DMS114 treated with DMSO at 0.1 percent for 48 hours (cell line): ENCODE data around the gene ABCA1.
"Not testable (repeated sequence)": the region's sequence is repeated elsewhere in the genome, so short reads cannot be mapped to it uniquely, and the experiment has no call there.

ENCODE experiments used
- DNase-seq: peaks from one replicate; lab custom pipeline; 2025; ENCODE audit not compliant: unreplicated experiment; lab: John Stamatoyannopoulos, UW

Gene ABCA1, protein sequence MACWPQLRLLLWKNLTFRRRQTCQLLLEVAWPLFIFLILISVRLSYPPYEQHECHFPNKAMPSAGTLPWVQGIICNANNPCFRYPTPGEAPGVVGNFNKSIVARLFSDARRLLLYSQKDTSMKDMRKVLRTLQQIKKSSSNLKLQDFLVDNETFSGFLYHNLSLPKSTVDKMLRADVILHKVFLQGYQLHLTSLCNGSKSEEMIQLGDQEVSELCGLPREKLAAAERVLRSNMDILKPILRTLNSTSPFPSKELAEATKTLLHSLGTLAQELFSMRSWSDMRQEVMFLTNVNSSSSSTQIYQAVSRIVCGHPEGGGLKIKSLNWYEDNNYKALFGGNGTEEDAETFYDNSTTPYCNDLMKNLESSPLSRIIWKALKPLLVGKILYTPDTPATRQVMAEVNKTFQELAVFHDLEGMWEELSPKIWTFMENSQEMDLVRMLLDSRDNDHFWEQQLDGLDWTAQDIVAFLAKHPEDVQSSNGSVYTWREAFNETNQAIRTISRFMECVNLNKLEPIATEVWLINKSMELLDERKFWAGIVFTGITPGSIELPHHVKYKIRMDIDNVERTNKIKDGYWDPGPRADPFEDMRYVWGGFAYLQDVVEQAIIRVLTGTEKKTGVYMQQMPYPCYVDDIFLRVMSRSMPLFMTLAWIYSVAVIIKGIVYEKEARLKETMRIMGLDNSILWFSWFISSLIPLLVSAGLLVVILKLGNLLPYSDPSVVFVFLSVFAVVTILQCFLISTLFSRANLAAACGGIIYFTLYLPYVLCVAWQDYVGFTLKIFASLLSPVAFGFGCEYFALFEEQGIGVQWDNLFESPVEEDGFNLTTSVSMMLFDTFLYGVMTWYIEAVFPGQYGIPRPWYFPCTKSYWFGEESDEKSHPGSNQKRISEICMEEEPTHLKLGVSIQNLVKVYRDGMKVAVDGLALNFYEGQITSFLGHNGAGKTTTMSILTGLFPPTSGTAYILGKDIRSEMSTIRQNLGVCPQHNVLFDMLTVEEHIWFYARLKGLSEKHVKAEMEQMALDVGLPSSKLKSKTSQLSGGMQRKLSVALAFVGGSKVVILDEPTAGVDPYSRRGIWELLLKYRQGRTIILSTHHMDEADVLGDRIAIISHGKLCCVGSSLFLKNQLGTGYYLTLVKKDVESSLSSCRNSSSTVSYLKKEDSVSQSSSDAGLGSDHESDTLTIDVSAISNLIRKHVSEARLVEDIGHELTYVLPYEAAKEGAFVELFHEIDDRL (N-terminal part only)

DNA sequence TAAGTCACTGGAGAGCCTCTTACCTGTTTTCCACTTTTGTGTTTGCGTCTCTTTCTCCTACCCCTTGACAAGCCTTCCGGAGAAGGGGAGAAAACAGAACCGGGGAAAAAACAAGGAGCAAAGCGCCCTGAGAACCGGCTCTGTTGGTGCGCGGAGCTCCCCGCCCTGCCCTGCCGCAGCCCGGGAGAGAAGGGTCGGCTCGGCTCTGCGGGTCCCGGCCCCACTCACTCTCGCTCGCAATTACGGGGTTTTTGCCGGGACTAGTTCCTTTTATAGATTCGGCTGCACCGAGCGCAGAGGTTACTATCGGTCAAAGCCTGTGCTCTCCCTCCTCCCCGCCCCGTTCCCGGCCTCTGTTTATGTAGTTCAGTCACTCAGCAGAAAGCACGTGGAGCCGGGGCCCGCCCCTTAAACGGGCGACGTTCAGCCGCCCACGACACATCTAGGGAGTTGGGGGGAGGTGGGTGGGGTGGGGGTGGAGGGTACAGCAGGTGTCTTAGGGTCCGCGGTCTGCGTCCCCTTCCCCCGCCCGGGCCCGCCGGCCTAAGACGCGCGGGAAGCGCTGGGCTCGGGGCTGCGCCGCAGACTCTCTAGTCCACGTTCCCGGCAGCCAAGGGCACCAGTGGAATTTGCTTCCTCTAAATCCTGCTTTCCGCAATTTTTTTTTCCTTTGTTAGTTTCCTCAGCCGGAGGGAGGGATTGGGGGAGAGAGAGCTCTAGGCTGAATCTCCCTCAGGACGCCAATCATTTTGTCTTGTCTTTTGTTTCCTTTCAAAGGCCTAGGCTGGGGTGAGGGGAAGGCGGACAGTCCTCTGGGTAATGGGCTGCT lies at the start of gene ABCA1:
ABCA1 (minus strand) TSS at position 244 of the 829 bp plus-strand sequence. CDS start 24,476 bp downstream, outside the sequence.
- DNase-seq: peak; percentile 60

DNA sequence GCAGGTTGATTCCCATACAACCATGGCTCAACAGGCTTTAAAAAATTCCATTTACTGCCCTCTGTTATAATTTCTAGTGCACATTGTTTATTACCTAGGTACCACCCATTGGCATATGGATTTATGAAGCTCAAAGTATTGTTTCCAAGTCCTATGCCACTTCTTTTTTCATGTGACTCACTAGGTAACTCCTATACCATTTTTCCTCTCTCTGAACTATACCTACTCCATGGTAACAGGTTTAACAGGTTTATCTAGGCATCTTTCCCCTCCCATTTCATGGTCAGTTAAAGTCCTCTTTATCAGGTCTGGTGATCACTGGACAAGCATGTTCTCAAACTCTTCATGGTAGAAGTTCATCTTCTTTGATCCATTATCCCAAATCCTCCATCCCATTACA lies 49.6 kb upstream of the ABCA1 start:
- no peak for DNase-seq

DNA sequence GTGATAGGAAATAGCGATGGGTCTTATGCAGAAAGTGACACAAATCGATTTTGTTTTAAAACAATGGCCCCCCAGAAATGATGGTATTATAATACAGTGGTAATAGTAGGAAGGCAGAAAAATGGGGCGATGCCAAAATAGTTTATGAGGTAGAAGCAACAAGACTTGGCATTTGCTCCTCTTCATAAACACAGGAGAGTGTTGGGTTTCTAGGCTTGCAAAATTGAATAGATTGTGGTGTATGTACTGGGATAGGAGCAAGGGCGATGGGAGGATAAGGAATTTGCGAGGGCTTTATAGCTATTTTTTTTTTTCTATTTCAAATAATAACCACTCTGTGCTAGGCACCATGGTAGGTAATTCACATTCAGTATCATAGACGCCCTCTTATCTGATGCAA lies 49.2 kb upstream of the ABCA1 start:
- DNase-seq: no peak

DNA sequence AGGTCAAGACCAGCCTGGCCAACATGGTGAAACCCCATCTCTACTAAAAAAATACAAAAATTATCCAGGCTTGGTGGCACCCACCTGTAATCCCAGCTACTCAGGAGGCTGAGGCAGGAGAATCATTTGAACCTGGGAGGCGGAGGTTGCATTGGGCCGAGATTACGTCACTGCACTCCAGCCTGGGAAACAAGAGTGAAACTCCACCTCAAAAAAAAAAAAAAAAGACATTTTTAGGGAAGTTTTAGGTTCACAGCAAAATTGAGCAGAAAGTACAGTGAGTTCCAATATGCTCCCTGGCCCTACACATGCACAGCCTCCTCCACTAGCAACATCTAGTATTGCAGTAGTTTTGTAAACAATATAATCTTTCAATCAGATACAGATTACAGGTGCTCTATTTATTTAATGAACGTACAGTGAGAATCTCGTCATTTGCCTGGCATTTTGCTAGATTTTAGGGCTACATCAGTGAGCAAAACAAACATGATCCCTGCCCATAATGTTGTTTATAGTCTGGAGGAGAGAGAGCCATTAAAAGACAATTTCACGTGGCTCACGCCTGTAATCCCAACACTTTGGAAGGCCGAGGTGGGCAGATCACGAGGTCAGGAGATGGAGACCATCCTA lies 48.1 kb upstream of the ABCA1 start:
- not testable (repeated sequence) for DNase-seq

DNA sequence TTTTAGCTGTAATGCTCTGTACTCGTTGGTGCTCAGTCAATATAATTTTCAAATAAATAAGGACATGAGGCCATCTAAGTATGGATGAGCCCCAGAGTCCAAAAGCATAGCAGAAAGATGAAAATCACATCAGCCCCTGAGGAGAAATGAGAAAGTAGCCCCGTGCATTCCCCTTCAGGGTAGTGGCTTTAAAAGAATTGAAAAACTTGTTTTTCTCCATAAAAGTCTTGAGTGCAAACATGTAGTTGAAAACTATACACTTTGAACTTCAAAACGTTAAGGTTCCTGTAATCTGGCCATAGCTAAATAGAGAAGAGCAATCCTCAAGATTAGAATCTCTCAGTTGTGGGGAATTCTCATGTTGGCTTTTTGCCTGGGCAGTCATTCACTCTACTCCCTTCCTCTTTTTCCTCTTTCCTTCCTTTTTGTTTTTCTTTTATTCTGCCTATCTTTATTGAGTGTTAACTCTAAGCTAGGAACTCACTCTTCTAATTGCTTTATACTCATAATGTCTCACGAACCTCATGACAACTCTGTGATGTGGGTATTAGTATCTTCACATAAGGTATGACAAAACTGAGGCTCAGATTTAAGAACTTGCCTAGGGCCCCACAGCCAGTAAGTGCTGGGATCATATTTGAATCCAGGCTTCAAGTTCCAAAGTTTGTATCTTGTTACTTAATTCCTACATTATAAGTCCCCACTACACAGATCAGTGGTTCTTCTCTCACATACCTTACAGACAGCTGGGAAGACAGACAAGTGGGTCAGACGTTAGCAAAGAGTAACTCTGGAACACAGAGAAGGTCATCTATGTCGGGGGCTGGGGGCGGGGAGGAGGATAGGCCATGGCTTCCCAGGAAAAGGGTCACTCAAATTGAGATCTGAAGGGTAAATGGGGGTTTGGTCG lies 46.4 kb upstream of the ABCA1 start:
- no peak for DNase-seq

DNA sequence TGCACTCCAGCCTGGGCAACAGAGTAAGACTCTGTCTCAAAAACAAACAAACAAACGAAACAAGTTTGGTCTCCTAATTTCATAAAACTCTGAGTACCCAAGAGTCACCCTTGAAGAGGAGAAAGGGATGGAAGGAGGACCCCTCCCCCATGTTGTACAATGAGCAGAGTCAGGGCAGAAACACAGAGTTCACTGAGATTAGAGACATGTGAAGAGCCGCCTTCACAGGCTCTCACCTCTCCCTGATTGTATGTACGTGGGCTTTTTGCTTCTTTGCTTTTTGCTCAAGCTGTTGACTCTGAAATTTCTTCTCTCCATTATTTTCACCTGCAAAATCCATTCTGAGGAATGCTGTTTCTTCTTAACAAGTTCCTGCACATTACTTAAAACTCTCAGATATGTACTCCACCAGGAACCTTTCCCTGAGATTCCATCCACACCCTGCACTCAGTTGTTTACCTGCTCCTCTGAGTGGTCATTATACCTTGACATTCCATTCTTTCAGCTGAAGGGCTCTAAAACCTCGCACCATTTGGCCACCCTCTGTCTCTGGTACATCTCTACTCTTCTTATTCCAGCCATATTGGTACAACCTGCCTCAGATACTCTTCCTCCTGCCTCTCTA lies 44.4 kb upstream of the ABCA1 start:
- DNase-seq: no peak

DNA sequence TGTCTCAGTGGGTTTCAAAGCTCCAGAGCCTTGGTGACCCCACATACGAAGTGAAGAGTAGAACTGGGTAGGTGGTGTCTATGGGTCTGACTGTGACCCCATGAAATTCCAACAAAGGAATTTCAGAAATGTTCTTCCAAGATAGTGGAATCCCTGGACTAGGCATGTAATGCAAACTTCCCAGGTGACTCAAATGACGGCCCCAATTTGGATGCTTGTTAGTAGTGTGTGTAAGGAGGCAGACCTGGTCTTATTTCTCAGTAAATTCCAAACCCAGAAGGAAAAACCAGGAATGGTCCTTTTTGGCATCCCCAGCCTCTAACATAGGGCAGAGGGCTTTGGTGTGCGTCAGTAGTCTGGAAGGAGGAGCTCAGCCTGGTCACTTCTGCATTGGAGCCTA lies 43.6 kb upstream of the ABCA1 start:
- no peak for DNase-seq

DNA sequence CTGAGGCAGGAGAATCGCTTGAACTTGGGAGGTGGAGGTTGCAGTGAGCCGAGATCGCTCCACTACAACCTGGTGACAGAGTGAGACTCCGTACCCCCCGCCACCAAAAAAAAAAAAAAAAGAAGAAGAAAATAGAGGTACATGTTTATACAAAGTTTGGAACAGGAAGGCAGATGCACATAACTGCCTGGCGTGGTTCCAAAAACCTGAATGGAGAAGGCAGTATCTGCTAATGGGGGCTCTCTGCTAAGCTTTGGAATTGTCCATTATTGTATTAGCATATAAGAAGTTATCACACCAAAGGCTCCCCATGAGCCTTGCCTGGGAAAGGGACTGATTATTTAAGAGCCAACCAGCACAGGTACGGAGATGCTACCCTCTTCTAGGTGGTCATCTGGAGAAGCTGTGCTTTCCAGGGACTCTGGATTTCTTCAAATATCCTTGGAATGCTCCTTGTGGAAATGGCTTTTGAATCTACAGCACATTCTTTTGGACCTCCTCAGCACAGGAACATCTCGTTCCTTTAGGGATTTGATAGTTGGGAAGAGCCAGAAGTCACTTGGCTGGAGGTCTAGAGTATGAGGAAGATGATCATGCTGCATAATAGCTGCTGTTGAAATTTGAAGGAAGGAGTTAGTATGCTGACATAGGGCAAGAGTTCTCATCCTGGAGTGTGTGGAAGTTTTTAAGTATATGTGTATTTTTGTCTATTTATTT lies 42.5 kb upstream of the ABCA1 start:
- DNase-seq: no peak

DNA sequence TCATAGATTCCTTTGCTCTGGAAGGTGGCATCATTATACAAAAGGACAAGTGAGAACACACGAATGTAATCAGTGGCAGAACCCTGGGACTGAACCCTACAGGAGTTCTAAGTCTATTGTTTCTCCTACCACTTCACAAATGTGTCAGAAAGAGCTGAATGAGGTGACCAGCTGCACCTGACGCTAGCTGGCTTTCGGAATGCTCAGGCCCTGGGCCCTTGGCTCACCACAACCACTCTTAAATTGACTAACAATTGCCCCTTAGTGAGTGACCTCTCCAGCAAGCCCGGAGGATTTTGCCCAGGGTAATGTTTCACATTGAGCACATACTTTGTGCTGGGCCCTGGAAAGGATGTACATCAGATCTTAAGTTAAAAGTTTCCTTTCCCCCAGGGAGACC lies 41.2 kb upstream of the ABCA1 start:
- DNase-seq: no peak

DNA sequence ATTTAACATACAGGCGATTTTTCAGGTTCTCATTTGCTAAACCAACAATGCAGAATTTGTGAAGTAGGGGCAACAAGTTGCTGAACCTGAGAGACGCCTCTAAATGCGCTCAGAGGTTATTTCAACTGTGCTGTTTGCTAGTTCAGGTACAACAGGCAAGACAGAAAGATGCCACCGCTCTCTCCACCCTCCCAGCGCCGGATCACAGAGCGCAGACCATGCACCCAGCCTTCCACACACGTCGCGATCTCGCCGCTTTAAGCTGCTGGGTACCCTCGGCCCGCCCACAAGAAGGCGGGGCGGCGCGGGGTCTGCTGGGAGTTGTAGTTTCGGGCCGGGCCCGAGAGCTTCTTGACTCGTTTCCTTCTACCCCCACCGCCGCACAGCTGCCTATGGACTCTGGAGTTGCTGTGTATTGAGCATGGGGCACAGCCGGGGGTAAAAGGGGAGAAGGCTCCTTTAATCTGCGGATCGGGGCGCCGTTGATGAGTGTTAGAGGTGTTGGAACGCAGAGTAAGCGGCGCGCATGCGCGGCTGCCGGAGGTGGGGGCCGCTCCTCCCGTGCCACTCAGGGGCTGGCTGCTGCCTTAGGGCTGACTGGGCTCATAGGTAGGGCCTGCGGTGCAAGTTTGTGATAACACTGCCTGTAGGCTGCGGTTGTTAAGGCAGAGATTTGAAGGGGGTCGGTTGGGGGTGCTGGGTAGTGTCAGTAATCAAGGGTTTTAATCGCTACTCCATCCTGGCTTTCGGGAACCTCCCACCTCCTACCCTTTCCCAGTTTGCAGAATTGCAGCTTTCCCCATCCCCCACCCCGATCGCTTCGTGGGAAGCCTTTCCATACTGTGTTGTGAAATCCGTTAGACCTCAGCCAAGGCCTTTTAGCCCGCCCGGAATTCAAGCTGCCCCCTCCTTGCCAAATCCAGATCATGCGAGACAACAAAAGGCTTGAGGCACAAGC lies 40.3 kb upstream of the ABCA1 start:
- DNase-seq: peak; percentile 66

DNA sequence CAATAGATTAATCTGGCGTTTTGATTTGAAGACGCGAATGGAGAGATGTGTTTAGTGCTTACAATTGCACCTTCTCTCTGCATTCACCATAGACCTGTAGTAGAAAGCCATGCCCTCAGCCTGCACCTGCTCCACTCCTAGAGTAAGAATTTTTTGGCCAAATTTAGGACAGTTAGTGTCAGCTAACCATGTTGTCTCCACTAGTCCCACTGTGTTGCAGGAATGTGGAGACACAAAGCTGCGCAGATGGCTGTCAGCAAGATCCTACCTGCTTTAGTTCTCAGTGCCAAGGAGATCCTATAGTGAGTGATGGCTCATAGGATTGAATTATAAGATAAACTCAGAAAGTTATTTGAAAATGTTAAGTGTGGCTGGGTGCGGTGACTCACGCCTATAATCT lies 35.1 kb upstream of the ABCA1 start:
- no peak for DNase-seq

DNA sequence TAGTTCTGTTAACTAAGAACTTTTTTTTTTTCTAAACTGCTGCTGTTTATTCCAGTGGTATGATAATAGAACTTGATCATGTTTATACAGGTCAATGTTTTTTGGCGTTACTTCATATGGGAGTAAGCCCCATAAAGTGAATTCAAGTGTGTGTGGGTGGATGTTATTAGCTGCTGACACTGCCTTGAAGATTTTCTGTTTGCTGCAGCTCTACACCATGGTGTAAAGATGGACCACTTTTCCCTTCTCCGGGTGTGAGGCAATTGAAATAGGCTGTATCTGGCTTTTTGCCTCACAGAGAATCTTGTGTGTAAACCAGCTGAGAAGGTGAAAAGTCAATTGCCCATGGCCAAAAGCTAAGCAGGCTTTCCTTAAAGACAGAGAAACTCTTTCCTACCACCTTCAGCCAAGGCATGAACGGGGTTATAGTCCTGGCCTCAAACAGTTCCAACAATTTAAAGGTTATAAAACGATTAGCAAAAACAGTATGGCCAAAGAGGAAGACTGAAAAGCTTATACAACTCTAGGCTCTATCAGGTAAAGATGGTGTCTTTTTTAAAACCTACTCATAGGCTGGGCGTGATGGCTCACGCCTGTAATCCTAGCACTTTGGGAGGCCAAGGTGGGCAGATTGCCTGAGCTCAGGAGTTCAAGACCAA lies 33.9 kb upstream of the ABCA1 start:
- DNase-seq: no peak

DNA sequence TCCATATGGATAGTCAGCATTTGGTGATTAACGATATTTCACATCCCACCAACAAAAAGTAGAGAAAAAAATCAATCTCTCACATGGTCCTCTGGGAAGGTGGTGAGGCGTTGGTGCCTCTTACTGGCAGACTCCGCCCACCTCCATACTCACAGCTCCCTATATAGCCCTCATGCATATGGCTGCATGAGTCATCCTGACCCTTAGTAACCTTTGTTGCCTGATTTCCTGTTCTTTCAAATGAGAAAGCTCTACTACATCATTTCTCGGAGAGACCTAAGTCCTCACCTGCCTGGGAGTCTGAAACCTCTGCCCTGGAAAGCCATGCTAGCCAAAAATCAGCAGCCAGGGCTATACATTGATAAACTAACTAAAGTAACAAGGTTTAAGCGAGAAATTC lies 33.3 kb upstream of the ABCA1 start:
- no peak for DNase-seq

DNA sequence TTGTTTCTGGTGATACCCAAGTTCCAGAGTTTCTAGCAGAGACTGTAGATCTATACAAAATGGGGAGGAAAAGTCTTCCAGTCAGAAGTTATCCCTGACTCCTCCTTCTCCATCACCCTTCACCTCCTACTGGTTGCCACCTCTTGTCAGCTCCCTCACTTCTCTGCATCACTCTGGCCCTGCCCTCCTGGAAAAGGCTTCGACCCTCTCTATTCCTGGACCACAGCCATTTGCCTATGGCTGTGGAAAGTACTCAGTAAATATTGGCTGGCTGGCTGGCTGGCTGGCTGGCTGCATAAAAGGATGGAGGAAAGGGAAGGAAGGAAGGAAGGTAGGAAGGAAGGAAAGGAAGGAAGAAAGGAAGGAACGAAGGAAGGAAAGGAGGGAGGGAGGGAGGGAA lies 32.7 kb upstream of the ABCA1 start:
- DNase-seq: no peak

DNA sequence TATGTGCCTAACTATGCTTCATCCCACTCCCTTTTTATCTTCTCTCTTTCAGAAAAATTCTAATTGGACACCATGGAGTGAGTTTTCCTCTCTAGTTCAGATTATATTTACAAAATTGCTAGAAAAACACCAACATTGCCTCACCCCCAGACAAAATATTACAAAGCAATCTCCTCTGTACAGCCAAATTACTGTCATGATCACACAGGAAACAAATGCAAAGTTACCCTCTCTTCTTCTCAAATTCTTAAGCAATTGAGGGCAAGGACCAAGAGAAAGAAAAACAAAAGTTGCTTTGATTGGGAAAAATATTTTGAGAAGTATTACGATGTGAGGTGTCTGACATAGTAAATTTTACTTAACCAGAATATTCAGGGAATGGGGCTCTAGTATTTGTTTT lies 30.8 kb upstream of the ABCA1 start:
- no peak for DNase-seq

DNA sequence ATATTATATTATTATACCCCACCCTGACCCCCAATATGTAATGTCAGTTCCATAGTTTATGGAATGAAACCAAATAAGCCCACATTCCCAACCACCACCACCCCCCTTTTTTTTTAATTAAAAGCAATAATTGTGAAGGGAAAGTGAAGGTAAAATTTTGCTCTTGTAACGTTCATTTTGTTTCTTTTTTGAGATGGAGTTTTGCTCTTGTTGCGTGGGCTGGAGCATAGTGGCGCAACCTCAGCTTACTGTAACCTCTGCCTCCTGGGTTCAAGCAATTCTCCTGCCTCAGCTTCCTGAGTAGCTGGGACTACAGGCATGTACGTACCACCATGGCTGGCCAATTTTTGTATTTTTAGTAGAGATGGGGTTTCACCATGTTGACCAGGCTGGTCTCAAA lies 30.1 kb upstream of the ABCA1 start:
- not testable (repeated sequence) for DNase-seq
